WTC11 (cell line): ENCODE results near the gene M6PR.

Experiments
- ATF3 ChIP-seq: sonication (generic); formaldehyde crosslinking; conservative IDR thresholded peaks from 2 replicates; pipeline ENCODE4 v1.8.1; 2022; ENCODE audit warnings: mild to moderate bottlenecking, missing genetic modification reagents
- CTCF ChIP-seq: fragments of 200-600 bp; IDR thresholded peaks from 2 replicates; pipeline ENCODE4 v1.8.0; 2022; ENCODE audit warnings: antibody characterized with exemption
- ZNF138 ChIP-seq: sonication (generic); formaldehyde crosslinking; conservative IDR thresholded peaks from 2 replicates; pipeline ENCODE4 v1.8.1; 2022; ENCODE audit warnings: mild to moderate bottlenecking, moderate library complexity, missing genetic modification reagents
- ZNF232 ChIP-seq: sonication (generic); formaldehyde crosslinking; IDR thresholded peaks from 2 replicates; pipeline ENCODE4 v1.8.0; 2022; ENCODE audit warnings: mild to moderate bottlenecking, missing genetic modification reagents

GRCh38 chr12:8985213-8985754 lies 35.8 kb upstream of the M6PR start:
- TF ChIP-seq CTCF (no peak), ATF3 (CRISPR knock-in tag) (no peak), ZNF138 (CRISPR knock-in tag) (no peak), ZNF232 (no peak)
